ENCODE data around the gene SYNRG. TPM values are rescaled to one million over a fixed set of nuclear protein-coding genes. Genes with fewer than 3 reads are reported as not detected.

Gene SYNRG
- total RNA-seq, 1 donor from 2014 or later = 14.4 TPM

- peak; percentile 37 for DNase-seq (ENCODE audit: low spot score)
These were observed 132.6 kb downstream of the SYNRG start for GRCh38 chr17:37476431-37477120.

- DNase-seq (ENCODE audit: low spot score) = no peak
These were observed 133.3 kb downstream of the SYNRG start for GRCh38 chr17:37475731-37476420.

GRCh38 chr17:37470181-37470580, 139.0 kb downstream of the SYNRG start:
- DNase-seq (ENCODE audit: low spot score) = no peak

- DNase-seq (ENCODE audit: low spot score) = no peak
These were observed 142.7 kb downstream of the SYNRG start for GRCh38 chr17:37466471-37466870.

GRCh38 chr17:37465069-37465616, 144.1 kb downstream of the SYNRG start:
- no peak for DNase-seq (ENCODE audit: low spot score)

Other genes with a start within 250 kb of the SYNRG start
- not detected for gene C17orf78, start 233.4 kb downstream of the SYNRG start, total RNA-seq (ENCODE audit: insufficient read depth, low replicate concordance)
- gene ACACA, start 202.6 kb downstream of the SYNRG start, total RNA-seq (ENCODE audit: insufficient read depth, low replicate concordance) = 16.1 TPM
- gene TADA2A, start 202.5 kb downstream of the SYNRG start, total RNA-seq (ENCODE audit: insufficient read depth, low replicate concordance) = 53.9 TPM
- 33.5 TPM for gene DUSP14, start 119.5 kb downstream of the SYNRG start, total RNA-seq (ENCODE audit: insufficient read depth, low replicate concordance)
- gene DDX52, start 34.0 kb upstream of the SYNRG start, total RNA-seq (ENCODE audit: insufficient read depth, low replicate concordance) = 26.0 TPM
- 0.72 TPM for gene HNF1B, start 135.6 kb upstream of the SYNRG start, total RNA-seq (ENCODE audit: insufficient read depth, low replicate concordance)